HuH-7.5 (cell line): ENCODE measurements around the gene LRRC38.

Experiments
- DNase-seq: peaks from one replicate; pipeline ENCODE4 v3.0.0; 2011; ENCODE audit warnings: low spot score

LRRC38 gene

GRCh38 chr1:13516606-13517005 lies 2.8 kb upstream of the LRRC38 start:
- DNase-seq: no peak

- no peak for DNase-seq
Observed at GRCh38 chr1:13514821-13515220, 1.0 kb upstream of the LRRC38 start.

GRCh38 chr1:13513063-13513894 lies 524 bp downstream of the LRRC38 start:
- DNase-seq: no peak

GRCh38 chr1:13512472-13512871 lies 1.3 kb downstream of the LRRC38 start:
- no peak for DNase-seq

GRCh38 chr1:13510499-13510898 lies 3.3 kb downstream of the LRRC38 start:
- no peak for DNase-seq

GRCh38 chr1:13507075-13507474 lies 6.7 kb downstream of the LRRC38 start:
- no peak for DNase-seq

GRCh38 chr1:13505020-13505419 lies 8.8 kb downstream of the LRRC38 start:
- no peak for DNase-seq

- no peak for DNase-seq
Observed at GRCh38 chr1:13500806-13501205, 13.0 kb downstream of the LRRC38 start.

- DNase-seq: no peak
Observed at GRCh38 chr1:13499422-13499821, 14.4 kb downstream of the LRRC38 start.

- no peak for DNase-seq
Observed at GRCh38 chr1:13498553-13498952, 15.2 kb downstream of the LRRC38 start.

- DNase-seq: no peak
Observed at GRCh38 chr1:13495186-13495585, 18.6 kb downstream of the LRRC38 start.

GRCh38 chr1:13494712-13495111 lies 19.1 kb downstream of the LRRC38 start:
- no peak for DNase-seq

GRCh38 chr1:13494025-13494424 lies 19.8 kb downstream of the LRRC38 start:
- no peak for DNase-seq

GRCh38 chr1:13492711-13493110 lies 21.1 kb downstream of the LRRC38 start:
- no peak for DNase-seq

- DNase-seq: no peak
Observed at GRCh38 chr1:13487957-13488356, 25.8 kb downstream of the LRRC38 start.

GRCh38 chr1:13487143-13487868 lies 26.5 kb downstream of the LRRC38 start:
- no peak for DNase-seq

- DNase-seq: no peak
Observed at GRCh38 chr1:13483946-13484345, 29.9 kb downstream of the LRRC38 start.

- no peak for DNase-seq
Observed at GRCh38 chr1:13482600-13482999, 31.2 kb downstream of the LRRC38 start.

GRCh38 chr1:13479171-13479856 lies 34.5 kb downstream of the LRRC38 start:
- DNase-seq: no peak

- DNase-seq: no peak
Observed at GRCh38 chr1:13478692-13479091, 35.1 kb downstream of the LRRC38 start.

GRCh38 chr1:13469343-13469742 lies 44.5 kb downstream of the LRRC38 start:
- DNase-seq: no peak

GRCh38 chr1:13465515-13465914 lies 48.3 kb downstream of the LRRC38 start:
- no peak for DNase-seq

- DNase-seq: no peak
Observed at GRCh38 chr1:13462682-13463081, 51.1 kb downstream of the LRRC38 start.
